ENCODE results near the gene AMER2. TPM values are rescaled to one million over a fixed set of nuclear protein-coding genes. Genes with fewer than 3 reads are reported as not detected.

The AMER2 gene
- total and polyA plus RNA-seq, 8 donors: 0.03 to 0.50 (median 0.13) TPM; not detected in 1

- Histone ChIP-seq H3K36me3 (no peaks in the 10 kb centered on the region), H3K27me3 (peaks cover 0 to 7% of the 10 kb centered on the region in 2 donors), H3K4me1 (no peaks in the 10 kb centered on the region), H3K4me3 (no peak overlapping the region), H3K27ac (no peak overlapping the region), H3K9me3 (no peaks in the 10 kb centered on the region)
- DNase-seq: no peak
- intact Hi-C loops (cut with DNase I): no loop called here
- no peak for ATAC-seq
- TF ChIP-seq CTCF (IDR thresholded peaks at IDR 0.05): no peak
Observed at GRCh38 chr13:25147638-25148401, 24.3 kb downstream of the AMER2 start.

- Histone ChIP-seq H3K9me3 (no peaks in the 10 kb centered on the region), H3K4me3 (no peak overlapping the region), H3K4me1 (no peaks in the 10 kb centered on the region), H3K36me3 (no peaks in the 10 kb centered on the region), H3K27ac (no peak overlapping the region), H3K27me3 (peaks cover 0 to 10% of the 10 kb centered on the region in 2 donors)
- intact Hi-C loops (cut with DNase I): no loop called here
- TF ChIP-seq CTCF (IDR thresholded peaks at IDR 0.05): no peak
- DNase-seq (no peak), ATAC-seq (no peak)
Observed at GRCh38 chr13:25143706-25144105, 28.4 kb downstream of the AMER2 start.

- Histone ChIP-seq H3K36me3 (no peaks in the 10 kb centered on the region), H3K27ac (no peak overlapping the region), H3K4me1 (no peaks in the 10 kb centered on the region), H3K4me3 (no peak overlapping the region), H3K9me3 (no peaks in the 10 kb centered on the region), H3K27me3 (peaks cover 0 to 36% of the 10 kb centered on the region in 2 donors)
- intact Hi-C loops (cut with DNase I): no loop called here
- TF ChIP-seq CTCF (IDR thresholded peaks at IDR 0.05): no peak
- ATAC-seq (no peak), DNase-seq (no peak)
Observed at GRCh38 chr13:25141042-25141441, 31.0 kb downstream of the AMER2 start.

- Histone ChIP-seq H3K4me1 (no peaks in the 10 kb centered on the region), H3K27ac (no peak overlapping the region), H3K9me3 (no peaks in the 10 kb centered on the region), H3K27me3 (peaks cover 0 to 53% of the 10 kb centered on the region in 2 donors), H3K36me3 (no peaks in the 10 kb centered on the region), H3K4me3 (no peak overlapping the region)
- DNase-seq (no peak), ATAC-seq (no peak)
- no peak for TF ChIP-seq CTCF (IDR thresholded peaks at IDR 0.05)
- intact Hi-C loops (cut with DNase I): no loop called here
Observed at GRCh38 chr13:25137788-25138115, 34.3 kb downstream of the AMER2 start.

GRCh38 chr13:25136880-25137787 is 35.0 kb downstream of the AMER2 start:
- Histone ChIP-seq H3K36me3 (no peaks in the 10 kb centered on the region), H3K27me3 (peaks cover 0 to 54% of the 10 kb centered on the region in 2 donors), H3K27ac (no peak overlapping the region), H3K9me3 (no peaks in the 10 kb centered on the region), H3K4me1 (no peaks in the 10 kb centered on the region), H3K4me3 (no peak overlapping the region)
- ATAC-seq (no peak), DNase-seq (peak in 1 of 4 donors; percentile 18)
- no peak for TF ChIP-seq CTCF (IDR thresholded peaks at IDR 0.05)
- intact Hi-C loops (cut with DNase I): no loop called here

Data from left lung (tissue), 10 donors.